Kidney tubule cell (primary cell): ENCODE measurements around the gene PLCB4.

Experiments used
- DNase-seq: peaks from one replicate; pipeline ENCODE4 v3.0.0-alpha.2; 2018; ENCODE audit warnings: low spot score

PLCB4 gene

GRCh38 chr20:9179193-9179802, 110.4 kb downstream of the PLCB4 start:
- peak; percentile 72 for DNase-seq

GRCh38 chr20:9179867-9180266, 111.0 kb downstream of the PLCB4 start:
- no peak for DNase-seq

DNA sequence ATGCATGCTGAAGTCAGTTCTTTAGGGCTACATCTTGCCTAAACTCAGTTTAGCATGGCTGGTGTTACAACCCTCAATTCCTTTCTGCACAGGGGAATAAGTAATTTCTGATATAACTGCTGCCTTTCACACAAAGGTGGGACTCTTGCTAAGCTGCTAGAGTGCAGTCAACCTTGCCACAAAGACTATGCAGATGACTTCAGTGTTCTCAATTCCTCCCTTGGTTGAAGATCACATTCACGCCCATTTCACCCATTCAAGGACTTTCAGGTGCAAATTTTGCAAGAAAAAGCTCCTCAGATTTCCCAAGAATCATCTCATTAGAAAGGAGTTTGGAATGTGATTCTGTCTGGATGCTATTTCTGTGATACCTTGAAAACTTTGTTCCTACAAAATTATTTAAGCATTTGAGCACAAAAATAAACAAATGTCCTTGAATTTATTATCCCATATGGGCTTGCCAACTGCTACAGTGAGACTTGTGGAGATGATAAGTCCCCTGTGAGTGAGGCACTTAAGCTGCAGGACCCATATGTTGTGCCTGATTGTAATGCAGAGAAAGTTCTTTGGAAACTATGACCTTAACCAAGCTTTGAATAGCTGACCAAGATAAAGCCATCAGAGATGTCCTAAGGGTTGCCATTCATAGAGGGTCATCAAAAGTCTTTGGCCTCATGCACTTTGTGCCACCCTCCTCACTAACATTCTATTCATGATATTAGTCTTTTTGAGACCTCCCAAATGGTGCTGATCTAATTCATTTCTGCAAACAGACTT, 111.8 kb downstream of the PLCB4 start:
- DNase-seq, result peak; percentile 21

DNA sequence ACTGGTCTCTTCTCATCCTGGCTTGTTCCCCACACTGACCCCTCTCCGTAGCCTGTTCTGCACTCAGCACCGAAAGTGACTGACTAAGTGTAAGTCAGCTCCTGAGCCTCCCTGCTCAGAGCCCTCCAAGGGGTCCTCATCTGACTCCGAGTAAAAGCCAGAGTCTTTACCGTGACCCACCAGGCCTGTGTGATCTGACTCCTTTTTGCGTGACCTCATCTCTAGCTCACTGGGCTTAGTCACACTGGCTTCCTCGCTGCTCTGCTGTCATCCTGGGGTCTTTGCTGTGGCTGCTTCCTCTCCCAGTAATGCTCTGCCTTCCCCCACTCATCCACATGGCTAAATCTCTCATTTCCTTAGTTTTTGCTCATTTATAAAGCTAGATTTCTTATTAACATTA, 116.6 kb downstream of the PLCB4 start:
- peak; percentile 51 for DNase-seq

DNA sequence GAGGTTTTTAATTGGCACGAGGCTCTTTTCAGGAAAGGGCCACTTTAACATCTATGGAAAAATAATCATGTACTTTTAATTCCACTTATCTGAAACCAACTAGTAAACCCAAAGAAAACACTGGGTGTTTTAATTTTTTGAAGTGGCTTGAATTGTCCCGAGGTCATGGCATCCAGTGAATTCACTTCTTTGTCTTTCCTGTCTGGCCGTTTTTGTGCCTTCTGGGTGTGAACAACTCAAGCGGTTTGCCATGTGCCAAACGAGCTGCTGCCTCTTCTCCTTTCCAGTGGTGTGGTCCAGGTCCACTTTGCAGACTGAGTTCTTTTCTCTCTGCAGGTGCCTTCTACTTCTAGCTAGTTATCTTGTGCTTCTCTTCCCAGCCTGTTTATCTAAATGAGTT, 117.5 kb downstream of the PLCB4 start:
- DNase-seq, result no peak

GRCh38 chr20:9195031-9195430, 126.1 kb downstream of the PLCB4 start:
- no peak for DNase-seq

- DNase-seq, result no peak
These were observed 127.2 kb downstream of the PLCB4 start for GRCh38 chr20:9196110-9196509.

GRCh38 chr20:9198460-9198859, 129.6 kb downstream of the PLCB4 start:
- DNase-seq, result no peak

- DNase-seq, result no peak
These were observed 131.3 kb downstream of the PLCB4 start for GRCh38 chr20:9200196-9200595.

GRCh38 chr20:9200620-9201019, 131.7 kb downstream of the PLCB4 start:
- DNase-seq, result peak; percentile 90

- peak; percentile 64 for DNase-seq
These were observed 133.7 kb downstream of the PLCB4 start for GRCh38 chr20:9202420-9203080.

DNA sequence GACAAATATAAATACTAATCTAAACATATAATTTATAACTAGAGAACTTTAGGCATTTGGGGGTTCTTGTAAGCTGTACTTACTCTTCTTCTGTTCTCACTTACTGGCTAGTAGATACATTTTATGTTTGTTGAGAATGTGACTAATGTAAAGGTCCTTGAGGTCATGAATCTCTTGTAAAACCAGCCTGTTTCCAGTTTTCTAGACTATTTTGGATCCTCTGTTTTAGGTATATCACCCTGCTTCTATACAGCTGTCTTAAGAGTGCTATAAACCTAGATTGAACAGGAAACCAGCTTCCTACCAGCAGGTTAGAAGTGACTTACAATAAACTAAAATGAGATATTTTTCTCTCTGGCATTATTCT, 134.2 kb downstream of the PLCB4 start:
- DNase-seq, result no peak

DNA sequence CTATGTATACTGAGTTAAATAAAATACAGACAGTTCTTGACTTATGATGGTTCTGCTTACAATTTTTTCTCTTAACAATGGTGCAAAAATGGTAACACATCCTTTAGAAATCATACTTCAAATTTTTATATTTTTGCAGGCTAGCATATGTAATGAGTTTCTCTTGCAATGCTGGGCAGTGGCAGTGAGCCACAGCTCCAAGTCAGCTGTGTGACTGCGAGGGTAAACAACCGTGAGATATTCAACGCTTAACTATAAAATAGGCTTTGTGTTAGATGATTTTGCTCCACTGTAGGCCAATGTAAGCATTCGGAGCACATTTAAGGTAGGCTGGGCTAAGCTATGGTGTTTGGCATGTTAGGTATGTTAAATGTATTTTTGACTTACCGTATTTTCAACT, 136.1 kb downstream of the PLCB4 start:
- no peak for DNase-seq

DNA sequence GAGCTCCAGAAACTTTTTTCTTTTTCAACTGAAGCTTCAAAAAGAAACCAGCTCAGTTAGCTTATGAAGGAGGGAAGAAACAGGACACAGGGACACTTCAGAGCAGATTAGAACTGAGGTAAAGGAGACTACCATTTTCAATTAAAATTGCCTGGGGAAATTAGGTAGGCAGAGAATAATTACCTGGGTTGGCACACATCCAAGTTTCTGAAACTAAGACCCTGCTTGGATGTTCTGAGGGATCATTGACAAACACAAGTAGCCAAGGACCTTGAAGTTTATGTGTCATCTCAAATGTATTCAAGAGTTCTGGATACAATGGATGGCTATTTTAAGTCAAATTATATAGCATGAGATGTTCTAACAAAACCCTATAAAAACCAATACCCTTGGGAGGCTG, 137.6 kb downstream of the PLCB4 start:
- no peak for DNase-seq

- no peak for DNase-seq
These were observed 138.4 kb downstream of the PLCB4 start for GRCh38 chr20:9207253-9207652.

- no peak for DNase-seq
These were observed 141.5 kb downstream of the PLCB4 start for GRCh38 chr20:9210356-9210755.

- DNase-seq, result no peak
These were observed 142.3 kb downstream of the PLCB4 start for GRCh38 chr20:9211016-9211760.

DNA sequence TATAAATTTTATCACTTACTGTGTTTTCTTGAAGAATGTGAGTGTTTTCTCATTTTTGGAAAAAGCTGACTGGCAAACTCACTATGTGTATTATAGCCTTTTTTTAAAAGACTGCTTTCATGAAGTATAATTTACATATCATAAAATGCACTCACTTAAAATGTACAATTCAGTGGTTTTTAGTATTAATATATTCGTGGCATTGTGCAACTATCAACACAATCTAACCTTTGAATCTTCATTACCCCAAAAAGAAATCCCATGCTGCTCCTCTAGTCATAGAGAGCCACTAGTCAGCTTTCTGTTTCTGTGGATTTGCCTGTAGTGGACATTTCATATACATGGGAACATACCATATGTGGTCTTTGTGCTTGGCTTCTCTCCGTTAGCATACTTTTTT, 143.8 kb downstream of the PLCB4 start:
- no peak for DNase-seq

DNA sequence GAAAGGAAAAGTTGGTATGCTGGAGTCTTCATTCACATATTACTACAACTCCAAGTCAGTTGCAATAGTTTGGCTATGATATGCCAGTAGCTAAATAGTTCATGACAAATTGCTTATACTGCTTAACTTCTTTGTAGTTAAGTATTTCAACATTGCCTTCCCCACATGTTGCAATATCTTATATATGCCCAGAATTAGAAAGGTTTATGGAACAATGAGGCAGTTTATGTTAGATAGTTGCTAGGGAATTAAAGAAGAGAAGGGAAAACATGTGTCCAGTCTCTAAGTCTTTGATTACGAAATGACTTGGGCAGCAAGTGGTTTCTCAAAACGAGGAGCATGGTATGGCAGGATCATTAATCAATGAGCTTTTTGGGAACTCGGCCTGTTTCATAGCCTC, 145.8 kb downstream of the PLCB4 start:
- DNase-seq, result no peak

DNA sequence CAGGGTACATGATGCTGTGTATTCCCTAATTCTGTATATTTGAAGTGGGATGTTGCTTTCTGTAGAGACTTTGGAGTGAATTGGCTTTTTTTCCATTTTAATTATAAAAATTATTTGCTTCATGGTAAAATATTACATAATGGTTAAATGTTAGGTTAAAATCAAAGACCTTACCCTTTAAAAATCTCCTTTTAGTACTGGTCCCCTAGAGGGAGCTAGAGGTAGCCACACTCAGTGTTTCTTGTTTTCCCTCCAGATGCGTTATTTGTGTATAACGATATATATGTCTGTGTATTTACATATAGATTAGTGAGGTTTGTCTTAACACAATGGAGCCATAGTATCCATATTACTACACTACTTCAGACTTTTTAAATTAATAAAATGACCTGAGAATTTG, 146.7 kb downstream of the PLCB4 start:
- DNase-seq, result no peak

DNA sequence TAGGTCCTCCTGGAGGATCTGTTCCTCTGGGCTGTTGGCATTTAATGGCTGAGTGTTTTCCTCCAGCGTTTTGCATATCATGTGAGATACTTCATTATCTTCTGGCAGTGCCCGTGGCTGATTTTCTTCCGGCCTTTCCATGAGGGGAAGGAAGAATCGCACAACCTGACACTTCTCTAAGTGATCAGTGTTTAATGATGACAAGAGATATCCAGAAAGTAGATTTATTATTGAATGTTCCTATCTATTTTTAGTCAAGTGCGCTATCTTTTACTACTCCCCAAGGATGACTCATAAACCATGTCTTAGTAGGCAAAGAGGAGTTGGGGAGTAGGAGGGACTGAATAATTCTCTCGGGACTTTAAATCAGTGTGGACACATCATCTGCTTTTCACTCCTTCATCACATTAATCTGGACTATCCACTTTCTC, 149.7 kb downstream of the PLCB4 start:
- peak; percentile 24 for DNase-seq

GRCh38 chr20:9220874-9221547, 152.1 kb downstream of the PLCB4 start:
- peak; percentile 81 for DNase-seq
